IPS DF 4.7 (cell line): ENCODE measurements around the gene POC1A.

Experiments
- DNase-seq: peaks from one replicate; pipeline ENCODE4 v3.0.0-alpha.2; 2013; ENCODE audit warnings: low spot score; ENCODE audit errors: extremely low read depth

The POC1A gene

GRCh38 chr3:52106951-52107611 is 47.1 kb downstream of the POC1A start:
- DNase-seq: no peak

DNA sequence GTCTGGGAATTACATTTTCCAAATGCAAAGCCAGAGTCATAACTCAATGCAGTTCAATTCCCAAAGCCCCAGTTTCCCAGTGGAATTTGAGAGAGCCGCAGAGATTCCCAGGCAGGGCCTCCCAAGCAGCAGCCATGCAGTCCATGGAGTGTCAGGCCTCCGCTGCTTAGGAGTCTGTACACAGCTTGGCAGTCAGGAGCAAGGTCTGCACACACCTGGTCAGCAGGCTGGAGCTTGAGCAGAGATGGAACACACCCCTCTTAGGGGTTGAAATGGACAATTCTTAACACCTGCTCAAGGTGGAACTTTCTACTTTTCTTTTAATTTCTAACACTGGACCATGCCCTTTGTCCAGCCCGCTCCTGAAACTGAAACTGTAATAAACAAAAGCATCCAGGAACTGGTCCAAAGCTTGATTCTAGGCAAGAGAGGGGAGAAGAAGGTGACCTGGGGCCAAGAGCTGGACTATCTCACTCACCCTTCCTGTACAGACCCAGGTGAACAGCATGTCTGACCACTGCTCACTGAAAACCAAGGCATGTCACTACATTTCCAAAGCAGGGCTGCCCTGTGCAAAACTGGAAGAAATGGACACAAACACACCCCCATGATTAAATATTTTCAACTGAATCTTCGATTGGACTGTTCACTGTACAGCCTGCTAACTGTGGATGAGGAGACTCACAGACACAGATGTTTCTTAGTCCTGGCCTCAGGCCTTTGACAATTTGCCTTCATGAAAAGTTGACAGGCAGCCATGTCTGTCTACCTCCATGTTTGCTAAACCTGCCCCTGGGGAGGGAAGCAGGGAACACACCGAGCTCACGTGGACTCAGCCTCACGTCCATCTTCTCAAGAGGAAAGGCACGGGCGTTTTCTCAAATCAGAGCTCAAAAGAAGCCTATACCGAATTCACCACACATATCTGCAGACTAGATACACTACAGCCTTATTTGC is 49.3 kb downstream of the POC1A start:
- DNase-seq: no peak

GRCh38 chr3:52102934-52103333 is 51.3 kb downstream of the POC1A start:
- no peak for DNase-seq

GRCh38 chr3:52099001-52099401 is 55.2 kb downstream of the POC1A start:
- no peak for DNase-seq

GRCh38 chr3:52097851-52098507 is 56.2 kb downstream of the POC1A start:
- no peak for DNase-seq

- no peak for DNase-seq
Measured at GRCh38 chr3:52095990-52096775, 58.0 kb downstream of the POC1A start.

GRCh38 chr3:52094571-52095485 is 59.4 kb downstream of the POC1A start:
- no peak for DNase-seq

DNA sequence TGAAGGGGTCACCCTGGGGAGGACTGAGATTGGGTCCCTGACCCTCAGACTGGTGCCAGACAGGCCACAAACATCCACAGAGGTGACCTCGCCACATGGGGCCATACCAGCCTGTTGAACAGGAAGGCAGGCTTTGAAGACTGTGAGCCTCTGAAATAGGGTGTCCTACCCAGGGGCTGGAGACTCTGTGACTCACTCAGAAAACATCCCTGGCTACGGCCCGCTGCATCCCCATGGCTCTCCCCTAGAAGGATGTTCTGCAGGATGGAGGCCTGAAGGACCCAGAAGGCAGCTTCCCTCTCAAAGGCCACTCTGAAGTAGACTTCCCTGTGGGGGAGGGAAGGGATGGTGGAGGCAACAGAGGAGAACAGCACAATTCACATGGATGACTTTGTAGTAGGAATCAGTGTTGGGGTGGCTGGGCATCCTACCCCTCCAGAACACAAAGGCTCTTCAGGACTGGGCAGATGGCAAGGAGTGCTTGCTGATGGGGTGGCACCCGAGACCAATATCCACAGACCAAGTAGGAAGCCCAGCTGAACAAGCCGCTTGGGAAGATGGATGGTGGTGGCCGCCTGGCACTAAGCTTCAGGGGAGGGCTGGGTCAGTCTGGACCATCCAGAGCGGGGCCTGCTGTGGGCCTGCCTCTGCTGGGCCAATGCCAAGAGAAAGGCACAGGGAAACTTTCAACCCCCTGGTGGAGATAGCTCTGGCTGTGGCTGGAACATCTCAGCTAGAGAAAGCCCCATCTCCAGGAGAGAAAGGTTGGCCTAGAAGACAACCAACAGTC is 60.3 kb downstream of the POC1A start:
- no peak for DNase-seq

- no peak for DNase-seq
Measured at GRCh38 chr3:52092891-52093290, 61.3 kb downstream of the POC1A start.

DNA sequence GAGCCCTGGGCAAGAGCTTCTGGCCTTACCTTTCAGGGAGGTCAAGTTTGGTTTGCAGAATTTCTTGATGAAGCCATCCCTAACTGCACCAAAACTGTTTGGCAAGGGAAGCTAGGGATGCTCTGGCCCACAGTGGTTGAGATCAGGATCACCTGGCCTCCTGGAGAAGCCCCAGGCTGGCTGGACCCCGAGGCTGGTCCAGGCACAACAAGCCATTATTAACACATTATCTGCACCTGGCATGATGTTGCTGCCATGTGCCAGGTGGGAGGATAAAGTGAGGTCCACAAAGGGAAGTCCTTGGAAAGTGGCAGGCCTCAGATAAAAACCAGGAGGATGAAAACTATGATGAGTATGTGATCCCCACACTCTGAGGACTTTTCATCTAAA is 62.0 kb downstream of the POC1A start:
- no peak for DNase-seq

DNA sequence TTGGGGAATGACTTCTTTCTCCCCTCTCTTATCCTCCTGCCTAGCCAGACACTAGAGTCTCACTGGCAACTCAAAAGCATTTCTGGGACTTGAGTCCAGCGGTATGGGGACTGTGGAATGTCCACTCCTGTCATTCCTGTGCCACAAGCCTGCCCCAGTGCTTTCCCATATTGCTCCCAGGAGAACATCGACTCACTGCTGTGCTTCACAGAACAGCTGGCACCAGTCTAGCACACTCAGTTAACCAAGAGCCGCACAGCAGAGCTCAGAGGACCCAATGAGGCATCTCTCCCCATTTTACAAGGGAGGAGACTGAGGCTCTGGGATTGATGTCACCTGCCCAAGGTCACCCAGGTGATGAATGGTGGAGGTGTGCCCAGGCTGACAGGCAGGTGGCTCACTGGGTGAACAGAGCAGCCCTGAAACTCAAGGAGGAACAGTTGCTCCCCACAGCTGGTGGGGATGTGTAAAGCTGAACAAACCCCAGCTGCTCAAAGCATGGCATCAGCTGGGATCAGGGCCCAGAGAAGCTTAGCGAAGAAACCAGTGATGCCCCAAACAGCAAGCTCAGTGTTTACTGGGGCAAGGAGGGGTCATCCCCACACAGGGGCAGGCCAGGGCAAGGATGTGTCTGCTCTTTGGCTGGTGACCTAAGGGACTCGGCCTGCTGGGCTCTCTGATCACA is 62.5 kb downstream of the POC1A start:
- DNase-seq: no peak

GRCh38 chr3:52090933-52091468 is 63.2 kb downstream of the POC1A start:
- DNase-seq: no peak

- DNase-seq: no peak
Measured at GRCh38 chr3:52090131-52090932, 63.9 kb downstream of the POC1A start.

DNA sequence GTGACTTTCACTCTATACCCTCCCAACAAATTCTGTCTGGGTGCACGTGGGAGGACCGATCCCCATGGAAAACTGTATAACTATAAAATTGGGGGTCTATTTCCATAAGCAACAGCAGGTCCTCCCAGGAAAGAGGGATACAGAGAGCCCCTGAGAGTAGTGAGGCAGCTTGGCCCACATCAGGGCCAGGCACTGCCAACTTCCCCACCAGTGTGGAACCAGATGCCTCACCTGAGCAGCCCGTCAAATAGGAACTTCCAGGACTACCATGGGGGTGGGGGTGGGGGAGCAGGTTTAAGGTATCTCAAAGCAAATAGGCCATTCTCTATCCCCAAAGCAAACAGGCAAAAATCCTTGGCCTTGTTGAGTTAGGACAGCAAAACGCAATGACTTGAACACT is 64.5 kb downstream of the POC1A start:
- no peak for DNase-seq

DNA sequence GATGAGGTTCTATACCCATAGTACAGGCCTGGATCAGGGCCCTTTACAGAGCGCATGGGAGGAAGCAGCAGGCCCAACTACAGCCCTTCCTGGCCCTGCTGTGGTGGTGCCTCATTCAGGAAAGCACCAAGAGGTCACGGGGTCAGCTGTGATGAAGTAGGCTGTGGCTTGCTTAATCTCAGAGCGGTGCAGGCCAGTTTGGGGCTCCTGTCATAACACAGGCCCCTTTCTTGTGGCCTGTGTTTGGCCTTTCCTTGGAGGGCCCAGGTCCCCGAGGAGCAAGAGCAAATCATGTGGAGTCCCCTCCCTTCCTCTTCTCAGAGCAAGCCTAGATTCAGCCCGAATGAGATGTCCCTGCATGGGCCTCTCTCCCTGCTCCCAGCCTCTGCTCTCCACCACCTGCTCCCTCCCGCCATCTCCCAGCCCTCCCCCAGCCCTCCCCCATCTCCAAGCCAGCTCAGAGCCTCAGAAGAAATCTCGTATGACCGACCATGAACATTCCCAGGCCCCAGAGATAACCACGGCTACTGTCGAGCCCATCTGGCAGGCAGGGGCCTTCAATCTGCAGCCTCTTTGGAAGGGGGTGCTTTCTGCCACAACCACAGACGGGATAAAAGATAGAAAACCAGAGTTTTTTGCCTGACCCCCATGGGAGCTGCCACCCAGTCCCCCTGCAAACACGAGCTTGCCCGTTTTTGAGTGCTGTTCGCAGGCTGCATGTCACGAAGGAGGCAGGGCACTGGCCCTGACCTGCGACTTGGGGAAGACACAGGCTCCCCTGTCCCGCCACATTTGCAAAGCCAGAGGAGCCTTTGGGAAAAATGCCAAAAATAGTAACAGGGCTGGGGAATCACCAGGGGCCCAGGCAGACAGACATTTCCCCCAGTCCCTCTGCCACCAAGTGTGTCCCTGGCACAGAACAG is 65.5 kb downstream of the POC1A start:
- no peak for DNase-seq

GRCh38 chr3:52087731-52088130 is 66.5 kb downstream of the POC1A start:
- no peak for DNase-seq
